IPS-20b (cell line): Measurements from ENCODE around the gene HMG20B.
A peak's percentile ranks its signal among the peaks of the same experiment; 100 is the strongest.

Experiments used
- H3K27ac ChIP-seq: one replicate; pipeline ENCODE4 v1.5.1; 2013; ENCODE audit warnings: low read length
- H3K27me3 ChIP-seq: 2 replicates; pipeline ENCODE4 v1.6.1; 2013; ENCODE audit warnings: mild to moderate bottlenecking, low read length, inconsistent platforms; ENCODE audit not compliant: insufficient read depth
- H3K36me3 ChIP-seq: 2 replicates; pipeline ENCODE4 v1.6.1; 2013; ENCODE audit warnings: low read depth, mild to moderate bottlenecking, inconsistent platforms, low read length, moderate library complexity; ENCODE audit not compliant: insufficient read depth
- H3K4me1 ChIP-seq: 2 replicates; pipeline ENCODE4 v1.6.1; 2013; ENCODE audit warnings: mild to moderate bottlenecking, control low read depth, inconsistent platforms, low read length, moderate library complexity; ENCODE audit not compliant: insufficient read depth
- H3K4me3 ChIP-seq: 2 replicates; pipeline ENCODE4 v1.5.1; 2013; ENCODE audit warnings: mild to moderate bottlenecking, low read length, inconsistent platforms
- H3K9ac ChIP-seq: 2 replicates; pipeline ENCODE4 v1.6.1; 2013; ENCODE audit warnings: low read depth, mild to moderate bottlenecking, inconsistent platforms, low read length, moderate library complexity
- H3K9me3 ChIP-seq: 2 replicates; pipeline ENCODE4 v1.6.1; 2013; ENCODE audit warnings: mild to moderate bottlenecking, low read depth, low read length, inconsistent platforms; ENCODE audit not compliant: insufficient read depth

Gene HMG20B

GRCh38 chr19:3570606-3571011 is 2.1 kb upstream of the HMG20B start:
- H3K27ac ChIP-seq, result no peak overlapping the region

GRCh38 chr19:3572132-3572854 is 451 bp upstream of the HMG20B start:
- H3K27me3 ChIP-seq, result no peaks in the 10 kb centered on the region
- H3K9me3 ChIP-seq, result no peaks in the 10 kb centered on the region
- H3K9ac ChIP-seq, result peak overlapping the region; percentile 15; the same call in 1 of the 2 replicates
- no peaks in the 10 kb centered on the region for H3K36me3 ChIP-seq
- no peak overlapping the region for H3K27ac ChIP-seq
- H3K4me1 ChIP-seq, result peaks cover 9% of the 10 kb centered on the region; the same call in 1 of the 2 replicates
- H3K4me3 ChIP-seq, result peak overlapping the region; percentile 64

More at GRCh38 chr19:3570606-3571011, 2.1 kb upstream of the HMG20B start:
- no peaks in the 10 kb centered on the region for H3K27me3 ChIP-seq
- H3K4me1 ChIP-seq, result peaks cover 3% of the 10 kb centered on the region; the same call in 1 of the 2 replicates
- H3K4me3 ChIP-seq, result no peak overlapping the region
- H3K9ac ChIP-seq, result no peak overlapping the region
- no peaks in the 10 kb centered on the region for H3K9me3 ChIP-seq
- H3K36me3 ChIP-seq, result no peaks in the 10 kb centered on the region

- Histone ChIP-seq H3K9me3 (no peaks in the 10 kb centered on the region), H3K4me1 (peaks cover 9% of the 10 kb centered on the region; the same call in 1 of the 2 replicates), H3K4me3 (peak overlapping the region; percentile 84), H3K9ac (peak overlapping the region; percentile 73; the same call in 1 of the 2 replicates), H3K27me3 (no peaks in the 10 kb centered on the region), H3K27ac (no peak overlapping the region), H3K36me3 (no peaks in the 10 kb centered on the region)
Observed at GRCh38 chr19:3573162-3573857, 566 bp downstream of the HMG20B start.

GRCh38 chr19:3573858-3574637 is 1.3 kb downstream of the HMG20B start:
- Histone ChIP-seq H3K27me3 (no peaks in the 10 kb centered on the region), H3K9me3 (no peaks in the 10 kb centered on the region), H3K36me3 (no peaks in the 10 kb centered on the region), H3K9ac (no peak overlapping the region; the same call in 1 of the 2 replicates), H3K4me3 (peak overlapping the region; percentile 84), H3K4me1 (peaks cover 9% of the 10 kb centered on the region; the same call in 1 of the 2 replicates), H3K27ac (no peak overlapping the region)

GRCh38 chr19:3575260-3575741 is 2.6 kb downstream of the HMG20B start:
- Histone ChIP-seq H3K9ac (no peak overlapping the region), H3K36me3 (no peaks in the 10 kb centered on the region), H3K9me3 (no peaks in the 10 kb centered on the region), H3K4me1 (peaks cover 9% of the 10 kb centered on the region; the same call in 1 of the 2 replicates), H3K4me3 (no peak overlapping the region), H3K27me3 (no peaks in the 10 kb centered on the region), H3K27ac (no peak overlapping the region)

GRCh38 chr19:3575949-3576673 is 3.4 kb downstream of the HMG20B start:
- Histone ChIP-seq H3K27ac (no peak overlapping the region), H3K4me3 (peak overlapping the region; percentile 70), H3K9ac (peak overlapping the region; percentile 74; the same call in 1 of the 2 replicates)

GRCh38 chr19:3576696-3577443 is 4.1 kb downstream of the HMG20B start:
- peak overlapping the region; percentile 70 for H3K4me3 ChIP-seq
- H3K4me1 ChIP-seq, result peaks cover 9% of the 10 kb centered on the region; the same call in 1 of the 2 replicates
- H3K27me3 ChIP-seq, result no peaks in the 10 kb centered on the region
- H3K27ac ChIP-seq, result no peak overlapping the region
- no peaks in the 10 kb centered on the region for H3K9me3 ChIP-seq
- peak overlapping the region; percentile 74; the same call in 1 of the 2 replicates for H3K9ac ChIP-seq
- H3K36me3 ChIP-seq, result no peaks in the 10 kb centered on the region

More at GRCh38 chr19:3575949-3576673, 3.4 kb downstream of the HMG20B start:
- Histone ChIP-seq H3K4me1 (peaks cover 9% of the 10 kb centered on the region; the same call in 1 of the 2 replicates), H3K36me3 (no peaks in the 10 kb centered on the region), H3K27me3 (no peaks in the 10 kb centered on the region), H3K9me3 (no peaks in the 10 kb centered on the region)

- H3K4me3 ChIP-seq, result peak overlapping the region; percentile 11; the same call in 1 of the 2 replicates
- H3K4me1 ChIP-seq, result peaks cover 5% of the 10 kb centered on the region; the same call in 1 of the 2 replicates
- H3K9ac ChIP-seq, result no peak overlapping the region
- no peaks in the 10 kb centered on the region for H3K9me3 ChIP-seq
- no peaks in the 10 kb centered on the region for H3K36me3 ChIP-seq
- no peaks in the 10 kb centered on the region for H3K27me3 ChIP-seq
- no peak overlapping the region for H3K27ac ChIP-seq
Observed at GRCh38 chr19:3577723-3578344, 5.1 kb downstream of the HMG20B start.

- H3K27ac ChIP-seq, result no peak overlapping the region
- H3K4me3 ChIP-seq, result peak overlapping the region; percentile 11; the same call in 1 of the 2 replicates
- no peak overlapping the region for H3K9ac ChIP-seq
- no peaks in the 10 kb centered on the region for H3K36me3 ChIP-seq
- peaks cover 5% of the 10 kb centered on the region; the same call in 1 of the 2 replicates for H3K4me1 ChIP-seq
- H3K9me3 ChIP-seq, result no peaks in the 10 kb centered on the region
- H3K27me3 ChIP-seq, result peaks cover 3% of the 10 kb centered on the region
Observed at GRCh38 chr19:3578390-3578789, 5.6 kb downstream of the HMG20B start.
